HG03175 (cell line): ENCODE results near the gene CTTN.
A peak's percentile ranks its signal among the peaks of the same experiment; 100 is the strongest.

Source experiments
- ATAC-seq: cut with Tn5 transposase; IDR thresholded peaks from one replicate; pipeline ENCODE4 v1.9.1; 2021; ENCODE audit warnings: mild to moderate bottlenecking, moderate library complexity; ENCODE audit not compliant: unreplicated experiment

The CTTN gene

DNA sequence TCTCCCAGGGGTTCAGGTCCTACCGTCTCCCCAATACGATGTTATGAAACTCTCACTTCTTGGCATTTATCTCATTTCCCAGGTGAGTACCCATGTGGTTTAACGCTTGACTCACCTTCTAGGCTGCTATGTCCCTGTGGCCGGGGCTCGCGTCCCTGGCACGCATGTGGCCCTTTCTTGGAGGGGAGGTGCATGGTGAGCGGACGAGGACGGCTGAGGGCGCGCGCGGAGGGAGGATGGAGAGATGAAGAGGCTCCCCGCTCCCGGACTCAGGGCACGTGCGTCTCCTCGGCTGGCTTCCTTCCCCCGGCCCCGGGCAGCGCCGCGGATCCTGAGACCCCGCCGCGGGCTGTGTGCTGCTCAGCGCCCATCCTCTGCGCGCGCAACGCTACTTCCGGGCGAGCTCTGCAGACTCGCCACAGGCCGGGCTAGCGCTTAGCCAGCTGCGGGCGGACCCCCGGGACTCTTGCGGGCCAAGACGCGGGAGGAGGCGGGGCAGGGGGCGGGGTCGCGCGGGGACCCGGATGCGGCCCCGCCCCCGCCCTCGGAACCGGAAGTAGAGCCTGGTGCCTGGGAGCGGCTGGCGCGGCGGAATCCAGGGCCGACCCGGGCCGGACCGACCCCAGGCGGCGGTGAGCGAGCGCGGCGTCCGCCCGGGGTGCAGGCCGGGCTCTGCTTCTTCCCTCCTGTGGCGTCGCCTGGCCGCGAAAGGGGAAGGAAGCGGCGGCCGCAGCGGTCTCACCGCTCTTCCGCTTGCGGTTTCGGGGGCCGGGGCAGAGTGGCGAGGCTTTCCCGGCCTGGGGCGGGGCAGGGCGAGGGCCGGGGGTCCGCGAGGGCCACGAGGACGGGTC lies at the start of gene CTTN:
Gene CTTN (plus strand): TSS at position 547 of the 851 bp plus-strand sequence. CDS start 8,769 bp downstream, outside the sequence.
- ATAC-seq: peak; percentile 60

DNA sequence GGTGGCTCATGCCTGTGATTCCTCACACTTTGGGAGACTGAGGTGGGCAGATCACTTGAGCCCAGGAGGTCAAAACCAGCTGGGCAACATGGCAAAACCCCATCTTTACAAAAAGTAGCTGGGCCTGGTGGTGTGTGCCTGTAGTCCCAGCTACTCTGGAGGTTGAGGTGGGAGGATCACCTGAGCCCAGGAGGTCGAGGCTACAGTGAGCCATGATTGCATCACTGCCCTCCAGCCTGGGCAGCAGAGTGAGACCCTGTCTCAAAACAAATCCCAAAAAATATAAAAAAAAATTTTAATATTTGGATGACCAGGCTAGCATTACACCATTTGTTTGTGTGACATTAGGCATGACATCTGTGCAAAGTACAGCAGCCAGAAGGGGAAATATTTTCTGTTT lies 49.7 kb upstream of the CTTN start:
- ATAC-seq: no peak

DNA sequence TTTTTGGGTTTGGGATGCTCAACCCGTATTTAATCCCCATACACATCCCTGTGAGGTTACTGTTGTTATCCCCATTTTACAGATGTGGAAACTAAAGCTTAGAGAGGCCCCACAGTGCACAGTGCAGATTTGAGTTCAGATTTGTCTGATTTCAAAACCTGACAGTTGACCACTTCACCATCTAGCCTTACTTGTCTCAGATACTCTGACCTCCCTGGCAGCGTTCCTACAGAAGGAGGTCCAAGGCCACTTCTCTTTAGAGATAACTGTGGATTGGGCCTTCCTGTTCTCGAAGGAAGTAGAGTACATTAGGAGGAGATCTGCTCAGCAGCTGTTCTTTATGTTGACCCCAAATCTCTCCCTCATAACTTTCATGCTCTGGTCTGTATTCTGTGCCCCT lies 46.7 kb upstream of the CTTN start:
- ATAC-seq: no peak

DNA sequence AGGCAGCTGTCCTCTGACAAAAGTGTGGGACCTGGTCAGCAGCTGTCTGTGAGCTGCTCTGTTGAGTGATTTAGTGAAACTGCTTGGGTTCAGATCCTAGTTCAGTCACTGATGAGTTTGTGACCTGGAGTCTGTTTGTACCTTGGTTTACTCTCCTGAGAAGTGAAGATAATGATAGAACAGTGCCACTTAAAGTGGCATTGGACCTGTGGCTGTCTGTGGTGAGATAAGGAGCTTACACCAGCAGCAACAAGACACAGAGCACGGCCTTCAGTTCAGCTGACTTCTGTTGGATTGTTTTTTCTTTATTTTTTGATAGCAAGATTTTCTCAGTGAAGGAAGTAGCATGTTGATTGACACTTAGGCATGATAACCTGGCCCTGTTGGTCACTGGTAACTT lies 46.2 kb upstream of the CTTN start:
- no peak for ATAC-seq

DNA sequence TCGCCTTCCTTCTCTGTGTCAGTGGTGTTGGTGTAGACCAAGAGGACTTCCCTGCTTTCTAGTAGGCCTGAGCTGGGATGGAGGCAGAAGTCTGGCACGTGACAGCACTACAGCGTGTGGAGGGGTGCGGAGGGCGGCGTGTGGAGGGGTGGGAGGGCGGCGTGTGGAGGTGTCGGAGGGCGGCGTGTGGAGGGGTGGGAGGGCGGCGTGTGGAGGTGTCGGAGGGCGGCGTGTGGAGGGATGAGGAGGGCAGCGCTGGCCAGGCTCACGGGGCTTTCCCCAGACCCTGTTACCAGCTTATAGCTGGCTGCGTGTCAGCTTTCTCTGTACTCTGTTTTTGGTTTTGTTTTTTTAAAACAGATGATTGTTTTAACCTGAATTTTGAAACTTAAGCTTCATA lies 45.7 kb upstream of the CTTN start:
- ATAC-seq: no peak

DNA sequence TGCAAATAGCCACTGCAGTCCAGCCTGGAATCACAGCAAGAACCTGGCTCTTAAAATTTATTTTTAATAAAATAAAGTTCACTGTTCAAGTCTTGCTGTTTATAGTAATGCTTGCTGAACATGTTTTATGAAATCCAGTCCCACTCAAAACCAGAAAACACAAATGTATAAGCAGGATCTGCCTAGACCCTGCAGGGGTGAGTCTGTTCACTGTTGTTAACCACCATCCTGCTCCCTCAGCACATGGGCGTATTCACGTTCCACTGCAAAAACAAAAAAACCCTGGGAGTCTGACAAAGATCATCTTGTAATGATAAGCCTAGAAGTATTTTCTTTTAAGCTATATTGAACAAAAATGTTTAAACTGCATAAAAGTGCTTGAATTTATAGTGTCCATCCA lies 45.0 kb upstream of the CTTN start:
- no peak for ATAC-seq

DNA sequence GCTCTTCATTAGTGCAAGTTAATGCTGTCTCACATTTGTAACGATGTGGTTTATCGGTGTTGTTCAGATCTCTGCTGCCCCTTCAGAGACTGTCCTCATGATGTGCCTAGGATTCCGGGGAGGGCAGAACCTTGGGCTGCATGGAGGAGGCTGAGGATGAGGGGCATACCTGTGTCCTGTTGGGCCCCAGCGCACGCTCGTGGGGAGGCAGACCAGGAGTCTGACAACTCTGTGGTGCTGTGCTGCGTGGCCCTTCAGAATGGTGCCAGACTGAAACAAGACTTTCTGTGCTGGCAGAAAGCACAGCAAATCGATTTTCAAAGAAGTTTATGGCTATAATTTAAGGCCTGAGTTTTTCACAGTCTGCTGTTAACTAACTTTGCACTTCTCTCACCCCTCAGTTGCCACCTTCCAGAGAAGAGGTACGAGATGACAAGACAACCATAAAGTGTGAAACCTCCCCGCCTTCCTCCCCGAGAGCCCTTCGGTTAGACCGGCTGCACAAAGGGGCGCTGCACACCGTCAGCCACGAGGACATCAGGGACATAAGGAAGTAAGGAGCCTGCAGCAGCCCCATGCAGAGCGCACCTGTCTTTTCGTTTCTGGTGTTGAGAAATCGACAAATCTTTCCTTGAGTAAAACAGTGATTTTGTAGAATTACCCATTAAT lies 44.3 kb upstream of the CTTN start:
- no peak for ATAC-seq

DNA sequence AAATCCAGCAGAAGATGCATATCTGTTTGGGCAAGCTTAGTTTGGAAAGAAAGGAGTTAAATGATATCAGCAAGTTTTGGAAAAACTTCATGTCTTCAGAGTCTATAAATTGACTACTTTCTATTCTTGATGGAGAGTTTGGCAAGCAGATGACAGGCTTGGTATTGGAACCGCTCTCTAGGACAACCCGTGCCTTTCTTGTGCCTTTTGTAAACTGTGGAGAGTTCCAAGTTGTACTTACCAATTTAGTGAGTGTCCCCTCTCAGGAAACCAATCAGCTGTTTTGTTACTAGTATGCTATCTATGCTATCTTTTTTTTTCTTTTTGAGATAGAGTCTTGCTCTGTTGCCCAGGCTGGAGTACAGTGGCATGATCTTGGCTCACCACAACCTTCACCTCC lies 43.7 kb upstream of the CTTN start:
- ATAC-seq: no peak

DNA sequence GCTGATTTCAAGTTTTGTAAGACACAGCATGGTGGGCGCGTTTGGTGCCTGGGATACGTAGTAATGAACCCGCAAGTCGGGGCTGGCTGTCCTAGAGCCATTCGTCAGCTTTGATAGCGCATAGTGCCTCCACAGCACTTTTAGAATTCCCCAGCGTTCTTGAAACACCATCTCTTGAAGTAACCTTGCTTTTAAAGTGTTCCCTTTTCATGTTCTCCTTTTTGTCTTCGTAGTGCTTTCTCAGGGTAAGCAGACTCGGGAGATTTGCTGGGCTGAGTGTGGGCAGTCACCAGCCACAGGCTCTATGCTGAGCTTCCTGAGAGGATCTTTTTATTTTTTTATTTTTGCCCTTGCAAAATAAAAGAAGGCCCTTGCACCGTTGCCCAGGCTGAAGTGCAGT lies 39.6 kb upstream of the CTTN start:
- no peak for ATAC-seq

DNA sequence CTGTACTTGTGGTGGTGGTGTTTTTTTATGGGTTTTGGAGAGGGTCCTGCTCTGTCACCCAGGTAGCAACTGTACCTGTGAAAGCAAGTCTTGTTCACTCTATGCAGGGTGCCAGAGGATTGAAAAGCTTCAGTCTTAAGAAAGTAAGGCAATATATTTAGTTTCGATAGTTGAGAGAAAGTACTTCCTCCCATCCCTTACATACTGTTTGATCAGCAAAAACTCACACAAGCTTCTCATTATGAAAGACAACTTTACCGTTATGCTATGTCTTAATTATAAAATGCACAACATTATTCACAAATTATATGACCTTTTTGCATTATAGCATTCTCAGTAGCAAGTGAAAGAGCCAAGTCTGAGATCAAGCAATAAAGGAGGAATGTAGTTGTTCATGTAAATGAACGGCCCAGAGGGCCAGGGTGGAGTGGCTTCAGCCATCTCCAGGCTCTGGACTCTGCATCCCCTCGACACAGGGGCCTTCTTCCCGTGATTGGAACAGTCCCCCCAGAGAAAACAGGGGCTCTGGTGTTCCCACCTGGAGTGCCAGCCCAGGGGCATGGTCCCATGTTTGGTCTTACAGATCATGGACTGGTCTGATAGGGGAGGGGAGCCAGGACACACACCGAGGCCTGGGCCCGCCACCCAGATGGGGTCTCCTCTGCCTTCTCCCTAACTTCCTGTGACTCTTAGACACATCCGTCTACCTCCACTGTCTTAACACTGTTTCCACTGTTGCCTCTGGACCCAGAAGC lies 38.7 kb upstream of the CTTN start:
- ATAC-seq: no peak

DNA sequence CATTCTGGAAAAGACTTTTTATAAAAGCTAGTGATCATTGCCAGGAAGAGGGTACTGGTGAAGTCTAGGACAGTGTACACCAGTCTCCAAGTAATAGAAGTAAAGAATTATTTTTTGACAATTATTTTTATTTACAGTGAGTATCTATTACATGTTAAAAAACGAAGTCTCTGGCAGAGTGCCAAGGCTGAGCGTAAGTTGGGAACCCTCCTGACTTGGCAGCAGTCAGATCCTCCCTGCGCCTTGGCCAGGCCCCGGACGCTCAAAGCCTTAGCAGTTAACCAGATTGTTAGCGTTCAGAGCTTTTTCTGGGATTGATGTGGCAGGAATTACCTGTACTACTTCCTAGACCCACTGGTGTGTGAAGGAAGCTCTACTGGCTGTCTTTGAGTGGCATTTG lies 38.1 kb upstream of the CTTN start:
- no peak for ATAC-seq

DNA sequence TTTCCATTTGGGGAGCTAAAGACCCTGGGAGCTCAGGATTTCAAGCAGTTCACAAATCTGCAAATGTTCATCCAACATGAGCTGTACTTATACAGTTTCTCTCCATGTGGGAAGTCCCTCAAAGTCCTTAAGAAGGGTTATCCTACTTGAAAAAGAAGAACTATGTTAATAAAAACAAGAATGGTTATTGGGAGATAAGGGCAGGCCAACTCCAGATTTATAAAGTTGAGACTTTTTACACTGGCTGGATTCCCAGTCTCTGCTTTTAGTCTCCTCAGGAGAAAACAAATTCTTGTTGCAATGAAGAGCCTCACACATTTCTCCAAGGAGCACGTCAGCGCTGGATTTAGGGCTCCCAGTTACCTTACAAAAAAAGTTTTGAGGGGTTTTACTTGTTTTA lies 34.2 kb upstream of the CTTN start:
- ATAC-seq: no peak

DNA sequence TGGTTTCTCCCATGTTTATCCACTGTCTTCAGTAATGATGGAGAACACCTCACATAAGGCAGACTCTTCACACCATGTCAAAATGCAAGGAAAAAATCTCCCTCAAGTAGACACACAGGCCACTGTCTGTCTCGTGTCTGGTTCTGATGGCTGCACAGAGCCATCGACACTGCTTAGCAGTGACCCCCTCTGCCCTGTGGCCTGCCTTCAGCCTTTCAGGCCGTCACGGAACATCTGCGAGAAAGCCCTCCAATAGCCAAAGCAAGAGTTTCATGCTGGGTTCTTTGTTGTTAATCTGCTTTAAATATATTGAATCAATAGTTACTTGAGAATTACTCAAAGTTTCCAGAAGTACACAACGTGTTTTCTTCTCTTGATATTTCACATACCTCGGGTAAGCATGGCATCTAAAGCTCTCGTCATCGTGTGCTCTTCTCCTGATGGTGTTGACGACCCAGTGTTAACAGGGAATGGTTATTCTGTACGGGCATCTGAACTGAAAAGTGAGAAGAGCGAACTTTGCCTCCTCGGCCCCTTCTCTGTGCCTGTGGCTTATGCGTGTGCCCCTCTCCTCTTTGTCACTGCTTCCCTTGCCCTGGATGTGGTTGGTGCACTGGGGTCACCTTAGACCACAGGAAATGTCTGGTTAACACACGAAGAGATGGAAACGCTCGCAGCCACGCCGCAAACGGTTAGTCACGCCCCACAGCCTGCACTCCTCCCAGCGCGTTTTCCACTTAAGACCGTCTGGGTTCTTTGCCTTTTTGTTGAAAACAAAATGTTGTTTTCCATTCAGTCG lies 33.4 kb upstream of the CTTN start:
- no peak for ATAC-seq

DNA sequence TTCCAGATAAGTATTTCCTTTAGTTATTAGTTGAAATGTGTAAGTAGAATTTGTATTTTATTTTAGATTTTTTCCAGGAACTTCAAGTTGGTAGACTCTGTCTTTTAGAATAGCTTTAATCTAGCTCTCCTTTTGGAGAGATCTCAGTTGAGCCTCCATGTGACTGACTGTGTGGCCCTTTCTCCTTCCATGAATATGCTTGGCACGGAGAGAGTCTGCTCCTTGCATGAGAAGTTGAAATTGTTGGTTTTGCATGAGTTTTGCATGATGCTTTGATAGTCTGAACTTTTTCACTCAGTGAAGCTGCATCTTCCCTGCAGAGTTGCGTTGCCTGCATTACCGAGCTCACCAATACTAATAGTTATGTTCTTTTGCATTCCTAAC lies 32.8 kb upstream of the CTTN start:
- ATAC-seq: no peak

DNA sequence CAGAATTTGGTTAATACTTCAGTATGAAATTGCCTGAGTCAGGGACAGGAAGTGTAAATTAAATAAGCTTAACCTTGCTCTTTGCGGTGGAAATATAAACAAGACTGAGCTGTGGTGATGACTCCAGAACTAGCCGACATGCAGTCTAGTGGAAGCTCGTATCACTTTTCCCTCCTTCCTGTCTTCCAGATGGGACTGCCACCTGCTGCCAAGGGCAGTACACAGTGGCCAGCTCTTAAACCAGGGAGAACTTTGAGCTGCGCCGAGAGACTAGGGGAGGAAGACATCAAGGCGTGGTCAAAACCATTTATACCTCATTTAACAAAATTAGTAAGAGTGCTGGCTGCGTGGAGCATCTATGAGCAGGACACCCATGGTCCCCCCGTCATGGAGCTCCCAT lies 31.3 kb upstream of the CTTN start:
- ATAC-seq: no peak

DNA sequence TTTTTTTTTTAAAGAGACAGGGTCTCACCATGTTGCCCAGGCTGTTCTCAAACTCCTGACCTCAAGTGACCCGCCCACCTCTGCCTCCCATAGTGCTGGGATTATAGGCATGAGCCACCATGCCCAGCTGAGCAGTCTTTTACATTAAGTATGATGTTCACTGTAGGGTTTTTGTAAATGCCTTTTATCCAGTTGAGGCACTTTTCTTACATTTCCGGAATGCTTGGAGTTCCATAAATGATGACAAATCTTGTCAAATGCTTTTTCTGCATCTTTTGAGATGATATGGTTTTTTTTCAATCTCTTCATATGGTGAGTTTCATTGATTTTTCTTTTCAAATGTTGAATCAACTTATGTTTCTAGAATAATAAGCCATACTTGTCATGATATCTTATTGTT lies 29.4 kb upstream of the CTTN start:
- no peak for ATAC-seq

DNA sequence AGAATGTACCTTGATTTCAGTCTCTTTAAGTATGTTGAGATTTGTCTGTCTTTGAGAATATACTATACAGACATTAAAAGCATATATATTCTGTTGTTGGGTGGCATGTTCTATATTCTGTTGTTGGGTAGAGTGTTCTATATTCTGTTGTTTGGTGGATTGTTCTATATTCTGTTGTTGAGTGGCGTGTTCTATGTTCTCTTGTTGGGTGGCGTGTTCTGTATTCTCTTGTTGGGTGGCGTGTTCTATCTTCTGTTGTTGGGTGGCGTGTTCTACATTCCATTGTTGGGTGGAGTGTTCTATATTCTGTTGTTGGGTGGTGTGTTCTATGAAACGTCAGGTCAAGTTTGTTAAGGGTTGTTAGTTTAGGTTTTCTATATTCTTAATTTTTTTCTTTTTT lies 27.1 kb upstream of the CTTN start:
- ATAC-seq: no peak

DNA sequence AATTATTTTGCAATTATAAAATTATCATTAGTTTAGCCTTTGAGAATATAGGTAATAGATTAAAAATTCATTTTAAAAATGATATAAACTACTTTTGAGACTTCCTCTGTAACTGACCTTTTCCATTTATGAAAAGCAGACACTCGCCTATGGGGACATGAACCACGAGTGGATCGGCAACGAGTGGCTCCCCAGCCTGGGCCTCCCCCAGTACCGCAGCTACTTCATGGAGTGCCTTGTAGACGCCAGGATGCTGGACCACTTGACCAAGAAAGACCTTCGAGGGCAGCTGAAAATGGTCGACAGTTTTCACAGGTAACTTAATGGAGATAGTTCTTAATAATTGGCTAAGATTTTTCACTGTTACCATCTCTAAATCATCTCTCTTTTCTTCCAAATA lies 26.3 kb upstream of the CTTN start:
- ATAC-seq: no peak

DNA sequence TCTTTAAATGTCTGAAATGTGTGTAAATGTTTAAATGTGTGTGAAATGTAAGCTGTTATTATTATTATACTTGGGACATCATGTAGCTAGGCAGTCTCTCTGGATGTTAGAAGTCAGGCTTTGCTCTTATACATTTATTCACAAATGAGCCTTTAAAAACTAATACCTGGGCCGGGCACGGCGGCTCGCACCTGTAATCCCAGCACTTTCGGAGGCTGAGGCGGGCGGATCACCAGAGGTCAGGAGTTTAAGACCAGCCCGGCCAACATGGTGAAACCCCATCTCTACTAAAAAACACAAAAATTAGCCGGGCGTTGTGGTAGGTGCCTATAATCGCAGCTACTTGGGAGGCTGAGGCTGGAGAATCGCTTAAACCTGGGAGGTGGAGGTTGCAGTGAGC lies 21.7 kb upstream of the CTTN start:
- ATAC-seq: no peak

DNA sequence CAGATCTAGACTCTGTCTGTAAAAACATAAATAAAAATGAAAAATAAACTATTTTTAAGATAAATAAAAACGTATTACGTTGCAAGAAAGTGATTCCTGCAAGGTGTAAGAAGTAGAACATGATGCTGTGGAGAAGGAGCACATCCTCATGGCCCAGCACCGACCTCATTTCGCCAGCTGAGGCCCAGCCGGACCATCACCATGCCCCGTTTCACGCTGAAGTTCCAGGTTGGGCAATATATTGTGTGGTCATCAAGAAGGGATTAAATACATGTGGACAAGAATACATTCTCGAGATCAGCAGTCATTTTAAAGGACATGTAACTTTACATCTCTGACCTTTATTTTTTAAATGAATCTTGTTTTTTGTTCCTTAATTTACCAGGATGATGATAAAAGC lies 20.7 kb upstream of the CTTN start:
- ATAC-seq: no peak

DNA sequence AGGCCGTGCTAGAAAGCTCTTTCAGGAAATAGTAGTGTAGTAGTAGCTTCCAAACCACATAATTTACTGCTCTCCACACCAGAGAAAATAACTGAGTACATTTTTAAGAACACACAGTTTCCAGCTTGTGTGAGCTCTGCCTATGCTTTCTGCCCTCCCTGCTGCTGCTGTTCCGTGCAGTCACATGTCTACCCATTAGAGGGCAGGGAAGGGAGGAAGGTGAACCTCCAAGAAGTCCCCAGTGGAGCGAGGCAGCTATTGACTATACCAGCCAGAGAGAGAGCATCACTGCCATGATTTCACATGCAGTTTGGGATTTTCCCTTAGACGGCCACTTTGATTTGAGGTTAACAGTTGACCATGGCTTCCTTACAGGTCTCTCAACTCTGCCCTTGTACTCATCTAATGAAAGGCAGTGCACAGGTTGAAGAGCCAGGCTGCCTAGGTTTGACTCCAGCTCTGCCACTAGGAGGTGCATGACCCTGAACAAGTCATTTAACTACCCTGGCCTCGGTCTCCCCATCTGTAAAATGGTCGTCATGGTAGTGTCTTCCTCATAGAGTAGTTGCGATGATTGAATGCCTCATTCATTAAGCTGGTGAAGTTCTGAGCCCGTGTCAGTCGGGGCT lies 19.7 kb upstream of the CTTN start:
- ATAC-seq: no peak
